Glutamatergic neuron (in vitro differentiated cells): Measurements from ENCODE around the gene SLC9A8. TPM values are rescaled to one million over a fixed set of nuclear protein-coding genes. Genes with fewer than 3 reads are reported as not detected.

Experiments used
- DNase-seq: peaks from one replicate; pipeline ENCODE4 v3.0.0; 2022
- H3K27ac Mint-ChIP-seq: one replicate; pipeline ENCODE4 v1.8.0; 2020; ENCODE audit warnings: mild to moderate bottlenecking, mixed read lengths, inconsistent platforms; ENCODE audit not compliant: unreplicated experiment
- H3K27me3 Mint-ChIP-seq: one replicate; pipeline ENCODE4 v1.8.0; 2020; ENCODE audit warnings: mild to moderate bottlenecking, moderate library complexity, mixed read lengths, inconsistent platforms; ENCODE audit not compliant: unreplicated experiment
- H3K36me3 Mint-ChIP-seq: one replicate; pipeline ENCODE4 v1.8.0; 2020; ENCODE audit warnings: mild to moderate bottlenecking, mixed read lengths, inconsistent platforms; ENCODE audit not compliant: unreplicated experiment
- H3K4me1 Mint-ChIP-seq: one replicate; pipeline ENCODE4 v1.8.0; 2020; ENCODE audit warnings: mild to moderate bottlenecking, low read depth, mixed read lengths, inconsistent platforms; ENCODE audit not compliant: unreplicated experiment
- H3K4me3 Mint-ChIP-seq: one replicate; pipeline ENCODE4 v1.8.0; 2020; ENCODE audit warnings: mild to moderate bottlenecking, mixed read lengths, inconsistent platforms; ENCODE audit not compliant: unreplicated experiment
- H3K9me3 Mint-ChIP-seq: one replicate; pipeline ENCODE4 v1.8.0; 2020; ENCODE audit warnings: mild to moderate bottlenecking, moderate library complexity, mixed read lengths, inconsistent platforms; ENCODE audit not compliant: unreplicated experiment
- CTCF ChIP-seq: fragments of 200-600 bp; sonication (generic); IDR thresholded peaks from one replicate; pipeline ENCODE4 v1.5.0; 2021; ENCODE audit not compliant: partially characterized antibody, unreplicated experiment
- total RNA-seq: library from RNA; stranded (reverse); fragmentation: NEBNext Ultra II Directional; extraction: Animal tissue kit (Norgen Biotek cat#: 25700); gene quantifications from one replicate; pipeline ENCODE4 v1.2.1, GENCODE V29; 2021; ENCODE audit not compliant: unreplicated experiment

SLC9A8 gene
- total RNA-seq, 1 donor from 2014 or later: 10.6 TPM

GRCh38 chr20:49915380-49916145 lies 102.9 kb downstream of the SLC9A8 start, which contains the start of gene SPATA2:
Gene SPATA2, minus strand, starts transcription at chr20:49915529. Its CDS starts 7,039 bp downstream, at chr20:49908490.
- no peaks in the 10 kb centered on the region for H3K36me3 Mint-ChIP-seq
- peak within 1 kb of the TSS; percentile 99 for H3K27ac Mint-ChIP-seq
- peaks cover 12% of the 10 kb centered on the region for H3K4me1 Mint-ChIP-seq
- H3K9me3 Mint-ChIP-seq: peaks cover 2% of the 10 kb centered on the region
- peaks cover 2% of the 10 kb centered on the region for H3K27me3 Mint-ChIP-seq
- no peak for TF ChIP-seq CTCF
- peak within 1 kb of the TSS; percentile 98 for H3K4me3 Mint-ChIP-seq
- peak; percentile 94 for DNase-seq

- Mint-ChIP-seq H3K36me3 (no peaks in the 10 kb centered on the region), H3K4me3 (peak overlapping the region; percentile 98), H3K9me3 (peaks cover 2% of the 10 kb centered on the region), H3K4me1 (peaks cover 12% of the 10 kb centered on the region), H3K27me3 (no peaks in the 10 kb centered on the region), H3K27ac (peak overlapping the region; percentile 99)
- no peak for DNase-seq
- no peak for TF ChIP-seq CTCF
These were observed 103.7 kb downstream of the SLC9A8 start for GRCh38 chr20:49916146-49917002.

- Mint-ChIP-seq H3K27me3 (peaks cover 3% of the 10 kb centered on the region), H3K4me1 (peaks cover 12% of the 10 kb centered on the region), H3K9me3 (peaks cover 6% of the 10 kb centered on the region), H3K36me3 (no peaks in the 10 kb centered on the region), H3K27ac (no peak overlapping the region), H3K4me3 (no peak overlapping the region)
- no peak for TF ChIP-seq CTCF
- no peak for DNase-seq
These were observed 105.8 kb downstream of the SLC9A8 start for GRCh38 chr20:49918446-49918845.

- no peak for TF ChIP-seq CTCF
- peaks cover 6% of the 10 kb centered on the region for H3K9me3 Mint-ChIP-seq
- H3K36me3 Mint-ChIP-seq: no peaks in the 10 kb centered on the region
- H3K27me3 Mint-ChIP-seq: peaks cover 4% of the 10 kb centered on the region
- DNase-seq: no peak
- H3K4me3 Mint-ChIP-seq: no peak overlapping the region
- H3K27ac Mint-ChIP-seq: no peak overlapping the region
- H3K4me1 Mint-ChIP-seq: peaks cover 12% of the 10 kb centered on the region
These were observed 106.4 kb downstream of the SLC9A8 start for GRCh38 chr20:49919009-49919408.

GRCh38 chr20:49919461-49919860 lies 106.8 kb downstream of the SLC9A8 start:
- no peak overlapping the region for H3K27ac Mint-ChIP-seq
- H3K9me3 Mint-ChIP-seq: peaks cover 6% of the 10 kb centered on the region
- peaks cover 4% of the 10 kb centered on the region for H3K27me3 Mint-ChIP-seq
- no peak for TF ChIP-seq CTCF
- H3K36me3 Mint-ChIP-seq: no peaks in the 10 kb centered on the region
- no peak overlapping the region for H3K4me3 Mint-ChIP-seq
- peaks cover 8% of the 10 kb centered on the region for H3K4me1 Mint-ChIP-seq
- no peak for DNase-seq
